SK-N-MC (cell line): ENCODE measurements around the gene CCDC88A.

Source experiments
- DNase-seq: peaks from one replicate; pipeline ENCODE4 v3.0.0-alpha.2; 2011; ENCODE audit warnings: low read depth, low spot score
- H3K27ac ChIP-seq: fragments of 200-600 bp; sonication (generic); 2 replicates; pipeline ENCODE4 v1.5.1; 2016; ENCODE audit warnings: mixed run types
- H3K36me3 ChIP-seq: fragments of 200-600 bp; sonication (generic); 2 replicates; pipeline ENCODE4 v1.6.1; 2017; ENCODE audit warnings: antibody characterized with exemption, low read length, mixed read lengths; ENCODE audit not compliant: insufficient read depth
- H3K4me3 ChIP-seq: fragments of 200-600 bp; sonication (generic); 2 replicates; pipeline ENCODE4 v1.5.1; 2016
- H3K9ac ChIP-seq: fragments of 200-600 bp; sonication (generic); 2 replicates; pipeline ENCODE4 v1.8.0; 2017; ENCODE audit warnings: mixed run types, mixed read lengths; ENCODE audit not compliant: insufficient read length
- H3K9me3 ChIP-seq: fragments of 200-600 bp; sonication (generic); 2 replicates; pipeline ENCODE4 v1.6.1; 2017; ENCODE audit warnings: low read depth, mild to moderate bottlenecking, antibody characterized with exemption, low read length, moderate library complexity, mixed read lengths
- EZH2 ChIP-seq: fragments of 200-600 bp; sonication (generic); IDR thresholded peaks from one replicate; pipeline ENCODE4 v1.6.1; 2017; ENCODE audit warnings: antibody characterized with exemption
- FOXP2 ChIP-seq: optimal IDR thresholded peaks from 2 replicates; pipeline ENCODE3; 2011; ENCODE audit warnings: mild to moderate bottlenecking, moderate library complexity; ENCODE audit not compliant: insufficient read depth; ENCODE audit errors: extremely low read length, control extremely low read depth
- POLR2AphosphoS5 ChIP-seq: IDR thresholded peaks from 2 replicates; pipeline ENCODE4 v1.6.1; 2012; ENCODE audit warnings: mild to moderate bottlenecking, low read depth, low read length, borderline replicate concordance

Gene CCDC88A

DNA sequence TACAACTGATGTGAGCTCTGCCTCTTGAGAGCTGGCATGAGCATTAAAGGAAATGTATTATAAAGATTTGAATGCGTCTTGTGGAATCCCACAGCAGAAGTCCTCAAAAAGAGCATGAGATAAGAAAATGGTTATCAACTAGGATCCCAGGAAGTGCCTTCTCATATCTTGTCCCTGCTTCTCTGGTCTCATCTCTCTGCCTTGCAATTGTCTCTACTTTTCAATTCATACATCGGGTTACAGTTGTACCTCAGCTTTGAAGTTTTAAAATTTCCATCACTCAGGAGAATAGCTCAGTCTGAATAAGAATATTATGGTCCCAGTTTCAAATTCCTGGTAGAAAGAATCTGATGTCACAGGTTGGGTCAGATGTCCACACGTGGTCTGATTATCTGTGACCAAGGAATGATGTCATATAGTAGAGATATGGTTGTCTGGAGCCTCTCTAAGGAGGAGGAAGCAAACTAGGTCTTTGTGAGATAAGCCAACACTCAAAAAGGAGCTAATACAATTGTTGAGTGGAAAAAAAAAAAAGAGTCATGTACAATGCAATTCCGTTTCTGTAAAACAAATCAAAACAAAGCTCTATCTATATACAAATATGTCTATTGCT, 21.7 kb upstream of the CCDC88A start:
- H3K36me3 ChIP-seq, result no peaks in the 10 kb centered on the region
- no peak overlapping the region for H3K9ac ChIP-seq
- H3K9me3 ChIP-seq, result no peaks in the 10 kb centered on the region
- H3K4me3 ChIP-seq, result no peak overlapping the region
- no peak overlapping the region for H3K27ac ChIP-seq
- no peak for TF ChIP-seq FOXP2
- TF ChIP-seq EZH2, result no peak
- TF ChIP-seq POLR2AphosphoS5, result no peak
- DNase-seq, result no peak

GRCh38 chr2:55439101-55439397, 19.4 kb upstream of the CCDC88A start:
- no peaks in the 10 kb centered on the region for H3K36me3 ChIP-seq
- no peak overlapping the region for H3K27ac ChIP-seq
- H3K9ac ChIP-seq, result no peak overlapping the region
- TF ChIP-seq EZH2, result no peak
- TF ChIP-seq POLR2AphosphoS5, result no peak
- TF ChIP-seq FOXP2, result no peak
- no peak for DNase-seq
- H3K9me3 ChIP-seq, result no peaks in the 10 kb centered on the region
- H3K4me3 ChIP-seq, result no peak overlapping the region

DNA sequence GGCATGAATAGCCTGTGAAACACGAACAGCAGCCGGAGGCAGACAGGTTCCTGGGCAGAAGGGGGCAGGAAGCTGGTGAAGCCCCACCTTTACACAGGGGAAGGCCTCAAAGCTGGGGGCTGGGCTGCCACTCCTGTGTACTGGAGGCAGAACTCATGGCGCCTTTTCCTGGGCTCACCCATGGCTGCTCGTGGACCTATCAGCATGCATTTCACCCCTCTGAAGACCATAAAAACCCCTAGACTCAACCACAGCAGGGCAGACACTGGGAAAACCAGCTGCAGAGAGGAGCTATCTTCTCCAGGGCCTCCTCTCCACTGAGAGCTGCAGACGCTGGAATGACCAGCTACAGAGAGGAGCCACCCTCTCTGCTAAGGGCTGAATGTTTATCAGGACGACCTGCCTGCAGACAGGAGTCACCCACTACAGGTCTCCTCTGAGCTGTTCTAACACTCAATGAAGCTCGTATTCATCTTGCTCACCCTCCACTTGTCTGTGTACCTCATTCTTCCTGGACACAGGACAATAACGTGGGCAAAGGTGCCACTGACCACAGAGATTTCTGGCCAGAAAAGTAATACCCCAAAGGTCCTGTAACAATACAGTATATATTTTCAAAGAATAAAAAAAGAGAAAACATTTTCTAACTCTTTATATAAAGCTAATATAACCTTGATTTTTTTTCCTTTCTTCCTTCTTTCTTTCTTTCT, 18.9 kb upstream of the CCDC88A start:
- no peaks in the 10 kb centered on the region for H3K9me3 ChIP-seq
- no peak for DNase-seq
- no peaks in the 10 kb centered on the region for H3K36me3 ChIP-seq
- no peak overlapping the region for H3K9ac ChIP-seq
- no peak for TF ChIP-seq EZH2
- no peak for TF ChIP-seq POLR2AphosphoS5
- no peak for TF ChIP-seq FOXP2
- no peak overlapping the region for H3K27ac ChIP-seq
- H3K4me3 ChIP-seq, result no peak overlapping the region

DNA sequence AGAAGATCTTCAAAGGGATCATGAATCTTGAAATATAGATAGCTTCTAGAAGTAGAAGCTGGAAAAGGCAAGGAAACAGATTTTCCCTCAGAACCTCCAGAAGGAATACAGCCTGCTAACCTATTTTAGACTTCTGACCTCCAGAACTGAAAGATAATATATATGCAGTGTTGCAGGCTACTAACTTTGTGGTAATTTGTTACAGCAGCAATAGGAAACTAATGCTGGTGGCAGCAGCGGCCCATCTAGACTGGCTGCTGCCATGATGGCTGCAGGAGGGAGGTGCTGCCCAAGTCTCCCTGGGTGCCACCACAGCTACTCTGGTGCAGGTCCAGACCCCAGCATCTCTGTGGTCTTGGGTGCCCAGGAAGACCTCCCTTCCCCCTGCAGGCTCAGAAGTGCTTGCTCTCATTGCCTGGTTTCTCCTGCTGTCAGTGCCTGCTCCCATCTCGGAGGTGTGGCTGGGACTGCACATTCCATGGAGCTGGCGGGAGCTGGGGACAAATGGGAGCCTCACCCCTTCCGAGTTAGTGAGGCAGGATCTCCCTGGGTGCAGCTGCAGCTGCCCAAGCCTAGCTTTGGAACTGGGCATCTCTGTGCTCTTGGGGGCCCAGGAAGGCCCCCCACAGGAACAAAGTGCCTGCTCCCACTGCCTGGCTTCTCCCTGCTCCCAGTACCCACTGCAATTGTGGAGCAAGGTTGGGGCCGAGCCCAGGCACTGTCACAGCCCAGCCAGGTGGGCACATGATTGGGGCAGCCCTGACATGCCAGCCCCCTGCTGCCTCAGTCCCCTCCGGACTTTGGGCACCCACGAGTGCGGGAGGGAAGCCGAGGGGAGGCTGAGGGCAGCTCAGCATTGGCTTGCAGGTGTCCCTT, 18.1 kb upstream of the CCDC88A start:
- Histone ChIP-seq H3K27ac (no peak overlapping the region), H3K9ac (no peak overlapping the region), H3K36me3 (no peaks in the 10 kb centered on the region), H3K4me3 (no peak overlapping the region), H3K9me3 (no peaks in the 10 kb centered on the region)
- no peak for DNase-seq
- no peak for TF ChIP-seq POLR2AphosphoS5
- no peak for TF ChIP-seq EZH2
- no peak for TF ChIP-seq FOXP2

DNA sequence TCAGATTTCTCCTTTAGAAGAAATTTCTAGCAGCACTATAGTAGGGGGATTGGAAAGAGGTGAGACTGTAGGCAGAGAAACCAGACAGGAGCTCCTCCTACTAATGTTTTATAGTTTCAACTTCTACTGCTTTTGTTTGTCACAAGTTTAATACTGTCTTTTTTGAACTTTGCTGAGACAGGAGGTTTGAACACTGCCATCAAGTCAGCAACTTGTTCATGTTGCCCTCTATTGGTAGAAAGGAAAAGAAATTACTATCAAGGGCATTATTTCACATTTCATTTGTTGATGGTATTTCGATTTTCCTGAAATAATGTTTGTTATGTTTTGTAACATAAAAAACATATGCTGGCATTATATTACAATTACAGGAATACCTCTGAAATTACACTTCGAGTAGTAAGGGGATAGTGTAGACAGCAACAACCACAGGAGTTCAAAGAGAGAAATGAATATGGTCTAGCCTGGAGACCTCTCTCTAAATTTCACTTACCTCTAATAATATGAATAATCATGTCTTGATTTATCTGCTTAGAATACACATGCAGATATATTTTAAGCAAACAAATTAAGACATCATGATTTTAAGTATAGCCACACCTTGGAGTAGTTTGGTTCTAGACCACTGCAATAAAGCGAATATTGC, 12.4 kb upstream of the CCDC88A start:
- TF ChIP-seq FOXP2 (no peak), EZH2 (no peak), POLR2AphosphoS5 (no peak)
- H3K27ac ChIP-seq, result no peak overlapping the region
- no peak overlapping the region for H3K4me3 ChIP-seq
- H3K36me3 ChIP-seq, result no peaks in the 10 kb centered on the region
- H3K9me3 ChIP-seq, result no peaks in the 10 kb centered on the region
- H3K9ac ChIP-seq, result no peak overlapping the region
- DNase-seq, result no peak

DNA sequence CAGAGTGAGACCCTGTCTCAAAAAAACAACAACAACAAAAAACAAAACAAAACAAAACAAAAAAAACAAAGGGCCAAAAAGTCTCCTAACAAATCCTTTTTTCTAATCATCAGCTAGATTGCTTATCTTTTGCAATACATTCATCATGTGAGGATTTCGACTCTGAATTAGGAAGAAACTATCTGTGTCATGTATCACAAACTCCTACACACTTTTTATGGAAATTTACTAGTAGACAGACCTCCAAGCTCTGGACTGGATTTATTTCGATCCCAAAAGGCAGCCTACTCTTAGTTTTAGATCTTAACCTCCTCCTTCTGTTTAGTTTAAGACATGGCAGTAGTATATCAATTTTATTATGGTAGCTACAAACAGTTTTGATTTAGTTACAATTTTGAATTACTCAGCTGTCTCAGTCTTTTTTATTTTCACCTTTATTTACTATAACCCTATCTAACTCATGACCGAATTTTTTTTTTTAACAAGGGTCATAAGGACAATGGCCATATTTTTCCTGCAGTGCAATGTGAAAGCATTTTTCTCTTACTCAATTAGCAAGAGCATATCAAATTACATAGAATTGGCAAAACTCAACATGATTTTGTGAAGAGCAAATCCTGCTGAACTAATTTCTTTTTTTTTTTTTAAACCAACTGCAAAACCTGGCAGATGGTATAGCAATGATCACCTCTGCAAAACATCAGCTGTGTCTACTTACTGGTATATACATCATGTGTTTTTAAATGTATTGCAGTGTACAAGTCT, 10.7 kb upstream of the CCDC88A start:
- TF ChIP-seq POLR2AphosphoS5 (no peak), FOXP2 (no peak), EZH2 (no peak)

GRCh38 chr2:55428258-55428657, 8.6 kb upstream of the CCDC88A start:
- TF ChIP-seq FOXP2 (no peak), EZH2 (no peak), POLR2AphosphoS5 (no peak)
- Histone ChIP-seq H3K9me3 (no peaks in the 10 kb centered on the region), H3K4me3 (no peak overlapping the region), H3K27ac (no peak overlapping the region), H3K9ac (no peak overlapping the region), H3K36me3 (no peaks in the 10 kb centered on the region)
- no peak for DNase-seq

More for the DNA sequence above, 10.7 kb upstream of the CCDC88A start:
- DNase-seq, result no peak
- H3K36me3 ChIP-seq, result no peaks in the 10 kb centered on the region
- H3K9me3 ChIP-seq, result no peaks in the 10 kb centered on the region
- H3K27ac ChIP-seq, result no peak overlapping the region
- no peak overlapping the region for H3K9ac ChIP-seq
- H3K4me3 ChIP-seq, result no peak overlapping the region
